ENCODE results near the gene FEZF1.
"Not testable (repeated sequence)": the region's sequence is repeated elsewhere in the genome, so short reads cannot be mapped to it uniquely, and the experiment has no call there.

Gene FEZF1

GRCh38 chr7:122306320-122307227 is 2.0 kb upstream of the FEZF1 start:
- DNase-seq: no peak

GRCh38 chr7:122305475-122306319 is 1.1 kb upstream of the FEZF1 start:
- no peak for DNase-seq

- DNase-seq: no peak
Measured at GRCh38 chr7:122304996-122305421, 459 bp upstream of the FEZF1 start.

- no peak for DNase-seq
Measured at GRCh38 chr7:122303531-122304318, 825 bp downstream of the FEZF1 start.

GRCh38 chr7:122302761-122303530 is 1.6 kb downstream of the FEZF1 start:
- no peak for DNase-seq

- no peak for DNase-seq
Measured at GRCh38 chr7:122301858-122302760, 2.4 kb downstream of the FEZF1 start.

- DNase-seq: no peak
Measured at GRCh38 chr7:122300956-122301833, 3.4 kb downstream of the FEZF1 start.

- no peak for DNase-seq
Measured at GRCh38 chr7:122300211-122300932, 4.2 kb downstream of the FEZF1 start.

GRCh38 chr7:122299624-122300210 is 4.8 kb downstream of the FEZF1 start:
- no peak for DNase-seq

- DNase-seq: no peak
Measured at GRCh38 chr7:122298618-122299017, 5.9 kb downstream of the FEZF1 start.

GRCh38 chr7:122298131-122298530 is 6.4 kb downstream of the FEZF1 start:
- no peak for DNase-seq

- no peak for DNase-seq
Measured at GRCh38 chr7:122291189-122291588, 13.4 kb downstream of the FEZF1 start.

- no peak for DNase-seq
Measured at GRCh38 chr7:122290476-122290875, 14.1 kb downstream of the FEZF1 start.

- no peak for DNase-seq
Measured at GRCh38 chr7:122289426-122289825, 15.1 kb downstream of the FEZF1 start.

GRCh38 chr7:122284608-122285007 is 19.9 kb downstream of the FEZF1 start:
- DNase-seq: not testable (repeated sequence)

- no peak for DNase-seq
Measured at GRCh38 chr7:122273117-122273516, 31.4 kb downstream of the FEZF1 start.

- DNase-seq: no peak
Measured at GRCh38 chr7:122269241-122269640, 35.3 kb downstream of the FEZF1 start.

- DNase-seq: no peak
Measured at GRCh38 chr7:122268101-122268500, 36.4 kb downstream of the FEZF1 start.

- no peak for DNase-seq
Measured at GRCh38 chr7:122262246-122262645, 42.3 kb downstream of the FEZF1 start.

Measured in CD4-positive, alpha-beta T cell treated with Interleukin-4 for 1 hour (primary cell).